Thoracic aorta (tissue), 2 donors: ENCODE results near the gene NCKAP5. TPM values are rescaled to one million over a fixed set of nuclear protein-coding genes. Genes with fewer than 3 reads are reported as not detected.

Experiments used
- ATAC-seq: fragments of 150-250 bp; one replicate; pipeline ENCODE4 v1.8.0; 2017; ENCODE audit warnings: low read depth; ENCODE audit not compliant: insufficient number of reproducible peaks, low FRiP score
- DNase-seq: peaks from one replicate; pipeline ENCODE4 v3.0.0-alpha.2; 2020; ENCODE audit warnings: low spot score
- H3K27ac ChIP-seq, 2 donors: fragments of 200-600 bp; sonication (generic); 1 replicate in 1 of 2; 2 replicates in 1 of 2; pipeline ENCODE4 v1.5.1; 2016; ENCODE audit warnings: mild to moderate bottlenecking in 2 of 2, moderate library complexity in 2 of 2
- H3K27me3 ChIP-seq: fragments of 200-600 bp; sonication (generic); replicated peaks from 2 replicates; pipeline ENCODE4 v1.6.0; 2016; ENCODE audit warnings: mild to moderate bottlenecking; ENCODE audit not compliant: insufficient read depth
- H3K36me3 ChIP-seq: fragments of 200-600 bp; sonication (generic); one replicate; pipeline ENCODE4 v1.5.1; 2016
- H3K4me1 ChIP-seq, 2 donors: fragments of 200-600 bp; sonication (generic); 1 replicate in 1 of 2; 2 replicates in 1 of 2; pipeline versions ENCODE4 v1.5.1 to v1.6.0; 2016; ENCODE audit warnings: low read depth in 2 of 2, mild to moderate bottlenecking in 1 of 2; ENCODE audit not compliant: control insufficient read depth in 1 of 2
- H3K4me3 ChIP-seq: fragments of 200-600 bp; sonication (generic); 2 replicates; pipeline ENCODE4 v1.5.1; 2016; ENCODE audit warnings: mild to moderate bottlenecking
- H3K9me3 ChIP-seq: fragments of 200-600 bp; sonication (generic); 2 replicates; pipeline ENCODE4 v1.5.1; 2016
- CTCF ChIP-seq: fragments of 200-600 bp; sonication (generic); IDR thresholded peaks from one replicate; pipeline ENCODE4 v1.5.1; 2019; ENCODE audit warnings: antibody characterized with exemption
- total RNA-seq, 2 donors: library from RNA; depleted of rRNA; stranded (reverse); fragments of >200 nt; gene quantifications; one replicate each; pipeline versions ENCODE4 v1.1.0 to v1.2.3, GENCODE V29; 2016

Gene NCKAP5
- total RNA-seq, 2 donors from 2014 or later: 1.2 to 1.9 TPM

GRCh38 chr2:132875193-132875592, 693.1 kb downstream of the NCKAP5 start:
- no peaks in the 10 kb centered on the region for H3K36me3 ChIP-seq
- DNase-seq (no peak), ATAC-seq (no peak)
- TF ChIP-seq CTCF: no peak
- H3K27ac ChIP-seq: no peak overlapping the region
- H3K4me3 ChIP-seq: no peak overlapping the region
- H3K9me3 ChIP-seq: no peaks in the 10 kb centered on the region
- H3K27me3 ChIP-seq: no peaks in the 10 kb centered on the region
- H3K4me1 ChIP-seq: no peaks in the 10 kb centered on the region

GRCh38 chr2:132873738-132874137, 694.5 kb downstream of the NCKAP5 start:
- Histone ChIP-seq H3K4me3 (no peak overlapping the region), H3K27ac (no peak overlapping the region), H3K4me1 (no peaks in the 10 kb centered on the region), H3K36me3 (no peaks in the 10 kb centered on the region), H3K27me3 (no peaks in the 10 kb centered on the region), H3K9me3 (no peaks in the 10 kb centered on the region)
- no peak for TF ChIP-seq CTCF
- no peak for ATAC-seq
- no peak for DNase-seq

GRCh38 chr2:132871831-132872230, 696.4 kb downstream of the NCKAP5 start:
- Histone ChIP-seq H3K27me3 (no peaks in the 10 kb centered on the region), H3K4me3 (no peak overlapping the region), H3K36me3 (no peaks in the 10 kb centered on the region), H3K9me3 (no peaks in the 10 kb centered on the region), H3K4me1 (no peaks in the 10 kb centered on the region), H3K27ac (no peak overlapping the region)
- DNase-seq: no peak
- ATAC-seq: no peak
- TF ChIP-seq CTCF: no peak

GRCh38 chr2:132863961-132864360, 704.3 kb downstream of the NCKAP5 start:
- no peak overlapping the region for H3K4me3 ChIP-seq
- no peaks in the 10 kb centered on the region for H3K36me3 ChIP-seq
- TF ChIP-seq CTCF: no peak
- H3K27ac ChIP-seq: no peak overlapping the region
- no peaks in the 10 kb centered on the region for H3K27me3 ChIP-seq
- ATAC-seq (peak; percentile 29), DNase-seq (no peak)
- no peaks in the 10 kb centered on the region for H3K4me1 ChIP-seq
- no peaks in the 10 kb centered on the region for H3K9me3 ChIP-seq

GRCh38 chr2:132860220-132860619, 708.0 kb downstream of the NCKAP5 start:
- H3K36me3 ChIP-seq: no peaks in the 10 kb centered on the region
- no peaks in the 10 kb centered on the region for H3K9me3 ChIP-seq
- no peak for TF ChIP-seq CTCF
- ATAC-seq: no peak
- no peak overlapping the region for H3K27ac ChIP-seq
- H3K27me3 ChIP-seq: no peaks in the 10 kb centered on the region
- no peak for DNase-seq
- H3K4me1 ChIP-seq: no peaks in the 10 kb centered on the region
- H3K4me3 ChIP-seq: no peak overlapping the region
